ENCODE results near the gene KRTAP5-9. TPM values are rescaled to one million over a fixed set of nuclear protein-coding genes. Genes with fewer than 3 reads are reported as not detected.

The KRTAP5-9 gene
- total and polyA plus RNA-seq, 2 experiments from 2014 or later = 0.24 TPM; not detected in 1

DNA sequence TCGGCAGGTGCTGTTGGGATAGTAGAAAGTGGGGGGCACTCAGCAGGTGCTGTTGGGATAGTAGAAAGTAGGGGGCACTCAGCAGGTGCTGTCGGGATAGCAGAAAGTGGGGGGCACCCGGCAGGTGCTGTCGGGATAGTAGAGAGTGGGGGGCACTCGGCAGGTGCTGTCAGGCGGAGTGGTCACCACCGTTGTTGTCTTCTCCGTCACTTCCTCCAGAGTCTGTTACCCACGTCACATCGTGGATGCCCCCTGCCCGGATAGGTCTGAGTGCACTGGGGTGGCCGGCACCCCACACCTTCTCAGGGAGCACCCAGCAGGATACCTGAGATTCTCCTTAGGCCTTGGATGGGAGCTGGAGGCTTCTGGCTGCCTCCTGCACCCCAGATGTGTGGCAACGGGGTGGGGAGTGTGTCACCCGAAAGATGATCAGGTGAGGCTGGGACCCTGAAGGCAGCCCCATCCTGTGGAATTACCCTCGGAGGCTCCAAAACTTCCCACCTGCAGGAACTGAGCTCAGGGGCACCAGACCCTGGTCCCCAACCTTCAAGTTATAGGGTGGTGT, 45.3 kb upstream of the KRTAP5-9 start:
- no peaks in the 10 kb centered on the region for H3K9me2 ChIP-seq (ENCODE audit: insufficient read depth)
- Mint-ChIP-seq H3K27ac (no peak overlapping the region), H3K9me3 (peaks cover 23% of the 10 kb centered on the region; the same call in 2 of the 3 replicates), H3K4me1 (peaks cover 17% of the 10 kb centered on the region), H3K27me3 (ENCODE audit: insufficient read depth, low read depth, poor library complexity) (peaks cover 12% of the 10 kb centered on the region), H3K4me3 (no peak overlapping the region), H3K36me3 (ENCODE audit: low read depth) (peaks cover 38% of the 10 kb centered on the region)
- H3K36me3 ChIP-seq (ENCODE audit: insufficient read depth) = peaks cover 8% of the 10 kb centered on the region; the same call in 1 of the 2 replicates
- H3K4me2 ChIP-seq = no peak overlapping the region
- DNase-seq (ENCODE audit: low spot score) (no peak), ATAC-seq (no peak)
- peaks cover 8% of the 10 kb centered on the region; the same call in 1 of the 2 replicates for H3K4me1 ChIP-seq (ENCODE audit: insufficient read depth)
- no peak overlapping the region for H2AFZ ChIP-seq
- no peaks in the 10 kb centered on the region for H3K79me2 ChIP-seq (replicated peaks; ENCODE audit: insufficient read depth)
- no peaks in the 10 kb centered on the region for H3F3A ChIP-seq (replicated peaks; ENCODE audit: low read depth)
- no peak overlapping the region for H3K27ac ChIP-seq (ENCODE audit: low read depth)
- H4K20me1 ChIP-seq (replicated peaks; ENCODE audit: insufficient read depth) = no peaks in the 10 kb centered on the region
- TF ChIP-seq JUNB (IDR thresholded peaks at IDR 0.05; ENCODE audit: unreplicated experiment) (no peak), EZH2 (IDR thresholded peaks at IDR 0.05; ENCODE audit: low read depth, unreplicated experiment) (no peak), ZNF331 (CRISPR knock-in tag; IDR thresholded peaks at IDR 0.05; ENCODE audit: low read depth) (no peak), ZNF114 (CRISPR knock-in tag; IDR thresholded peaks at IDR 0.05) (no peak), POLR2AphosphoS5 (IDR thresholded peaks at IDR 0.05; ENCODE audit: low read depth) (no peak), STAT1 (IDR thresholded peaks at IDR 0.05; ENCODE audit: unreplicated experiment) (no peak), CREB1 (CRISPR knock-in tag; IDR thresholded peaks at IDR 0.05; ENCODE audit: low read depth) (no peak), EZH2phosphoT487 (IDR thresholded peaks at IDR 0.05; ENCODE audit: unreplicated experiment) (no peak), NANOG (IDR thresholded peaks at IDR 0.05; ENCODE audit: borderline replicate concordance) (no peak)
- TF ChIP-seq, protein P1, sequence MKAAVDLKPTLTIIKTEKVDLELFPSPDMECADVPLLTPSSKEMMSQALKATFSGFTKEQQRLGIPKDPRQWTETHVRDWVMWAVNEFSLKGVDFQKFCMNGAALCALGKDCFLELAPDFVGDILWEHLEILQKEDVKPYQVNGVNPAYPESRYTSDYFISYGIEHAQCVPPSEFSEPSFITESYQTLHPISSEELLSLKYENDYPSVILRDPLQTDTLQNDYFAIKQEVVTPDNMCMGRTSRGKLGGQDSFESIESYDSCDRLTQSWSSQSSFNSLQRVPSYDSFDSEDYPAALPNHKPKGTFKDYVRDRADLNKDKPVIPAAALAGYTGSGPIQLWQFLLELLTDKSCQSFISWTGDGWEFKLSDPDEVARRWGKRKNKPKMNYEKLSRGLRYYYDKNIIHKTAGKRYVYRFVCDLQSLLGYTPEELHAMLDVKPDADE (IDR thresholded peaks at IDR 0.05) = no peak
- TF ChIP-seq, protein P2, sequence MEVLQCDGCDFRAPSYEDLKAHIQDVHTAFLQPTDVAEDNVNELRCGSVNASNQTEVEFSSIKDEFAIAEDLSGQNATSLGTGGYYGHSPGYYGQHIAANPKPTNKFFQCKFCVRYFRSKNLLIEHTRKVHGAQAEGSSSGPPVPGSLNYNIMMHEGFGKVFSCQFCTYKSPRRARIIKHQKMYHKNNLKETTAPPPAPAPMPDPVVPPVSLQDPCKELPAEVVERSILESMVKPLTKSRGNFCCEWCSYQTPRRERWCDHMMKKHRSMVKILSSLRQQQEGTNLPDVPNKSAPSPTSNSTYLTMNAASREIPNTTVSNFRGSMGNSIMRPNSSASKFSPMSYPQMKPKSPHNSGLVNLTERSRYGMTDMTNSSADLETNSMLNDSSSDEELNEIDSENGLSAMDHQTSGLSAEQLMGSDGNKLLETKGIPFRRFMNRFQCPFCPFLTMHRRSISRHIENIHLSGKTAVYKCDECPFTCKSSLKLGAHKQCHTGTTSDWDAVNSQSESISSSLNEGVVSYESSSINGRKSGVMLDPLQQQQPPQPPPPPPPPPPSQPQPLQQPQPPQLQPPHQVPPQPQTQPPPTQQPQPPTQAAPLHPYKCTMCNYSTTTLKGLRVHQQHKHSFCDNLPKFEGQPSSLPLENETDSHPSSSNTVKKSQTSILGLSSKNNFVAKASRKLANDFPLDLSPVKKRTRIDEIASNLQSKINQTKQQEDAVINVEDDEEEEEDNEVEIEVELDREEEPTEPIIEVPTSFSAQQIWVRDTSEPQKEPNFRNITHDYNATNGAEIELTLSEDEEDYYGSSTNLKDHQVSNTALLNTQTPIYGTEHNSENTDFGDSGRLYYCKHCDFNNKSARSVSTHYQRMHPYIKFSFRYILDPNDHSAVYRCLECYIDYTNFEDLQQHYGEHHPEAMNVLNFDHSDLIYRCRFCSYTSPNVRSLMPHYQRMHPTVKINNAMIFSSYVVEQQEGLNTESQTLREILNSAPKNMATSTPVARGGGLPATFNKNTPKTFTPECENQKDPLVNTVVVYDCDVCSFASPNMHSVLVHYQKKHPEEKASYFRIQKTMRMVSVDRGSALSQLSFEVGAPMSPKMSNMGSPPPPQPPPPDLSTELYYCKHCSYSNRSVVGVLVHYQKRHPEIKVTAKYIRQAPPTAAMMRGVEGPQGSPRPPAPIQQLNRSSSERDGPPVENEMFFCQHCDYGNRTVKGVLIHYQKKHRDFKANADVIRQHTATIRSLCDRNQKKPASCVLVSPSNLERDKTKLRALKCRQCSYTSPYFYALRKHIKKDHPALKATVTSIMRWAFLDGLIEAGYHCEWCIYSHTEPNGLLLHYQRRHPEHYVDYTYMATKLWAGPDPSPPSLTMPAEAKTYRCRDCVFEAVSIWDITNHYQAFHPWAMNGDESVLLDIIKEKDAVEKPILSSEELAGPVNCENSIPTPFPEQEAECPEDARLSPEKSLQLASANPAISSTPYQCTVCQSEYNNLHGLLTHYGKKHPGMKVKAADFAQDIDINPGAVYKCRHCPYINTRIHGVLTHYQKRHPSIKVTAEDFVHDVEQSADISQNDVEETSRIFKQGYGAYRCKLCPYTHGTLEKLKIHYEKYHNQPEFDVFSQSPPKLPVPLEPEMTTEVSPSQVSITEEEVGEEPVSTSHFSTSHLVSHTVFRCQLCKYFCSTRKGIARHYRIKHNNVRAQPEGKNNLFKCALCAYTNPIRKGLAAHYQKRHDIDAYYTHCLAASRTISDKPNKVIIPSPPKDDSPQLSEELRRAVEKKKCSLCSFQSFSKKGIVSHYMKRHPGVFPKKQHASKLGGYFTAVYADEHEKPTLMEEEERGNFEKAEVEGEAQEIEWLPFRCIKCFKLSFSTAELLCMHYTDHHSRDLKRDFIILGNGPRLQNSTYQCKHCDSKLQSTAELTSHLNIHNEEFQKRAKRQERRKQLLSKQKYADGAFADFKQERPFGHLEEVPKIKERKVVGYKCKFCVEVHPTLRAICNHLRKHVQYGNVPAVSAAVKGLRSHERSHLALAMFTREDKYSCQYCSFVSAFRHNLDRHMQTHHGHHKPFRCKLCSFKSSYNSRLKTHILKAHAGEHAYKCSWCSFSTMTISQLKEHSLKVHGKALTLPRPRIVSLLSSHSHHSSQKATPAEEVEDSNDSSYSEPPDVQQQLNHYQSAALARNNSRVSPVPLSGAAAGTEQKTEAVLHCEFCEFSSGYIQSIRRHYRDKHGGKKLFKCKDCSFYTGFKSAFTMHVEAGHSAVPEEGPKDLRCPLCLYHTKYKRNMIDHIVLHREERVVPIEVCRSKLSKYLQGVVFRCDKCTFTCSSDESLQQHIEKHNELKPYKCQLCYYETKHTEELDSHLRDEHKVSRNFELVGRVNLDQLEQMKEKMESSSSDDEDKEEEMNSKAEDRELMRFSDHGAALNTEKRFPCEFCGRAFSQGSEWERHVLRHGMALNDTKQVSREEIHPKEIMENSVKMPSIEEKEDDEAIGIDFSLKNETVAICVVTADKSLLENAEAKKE (CRISPR knock-in tag; IDR thresholded peaks at IDR 0.05) = no peak
- TF ChIP-seq, protein P3, sequence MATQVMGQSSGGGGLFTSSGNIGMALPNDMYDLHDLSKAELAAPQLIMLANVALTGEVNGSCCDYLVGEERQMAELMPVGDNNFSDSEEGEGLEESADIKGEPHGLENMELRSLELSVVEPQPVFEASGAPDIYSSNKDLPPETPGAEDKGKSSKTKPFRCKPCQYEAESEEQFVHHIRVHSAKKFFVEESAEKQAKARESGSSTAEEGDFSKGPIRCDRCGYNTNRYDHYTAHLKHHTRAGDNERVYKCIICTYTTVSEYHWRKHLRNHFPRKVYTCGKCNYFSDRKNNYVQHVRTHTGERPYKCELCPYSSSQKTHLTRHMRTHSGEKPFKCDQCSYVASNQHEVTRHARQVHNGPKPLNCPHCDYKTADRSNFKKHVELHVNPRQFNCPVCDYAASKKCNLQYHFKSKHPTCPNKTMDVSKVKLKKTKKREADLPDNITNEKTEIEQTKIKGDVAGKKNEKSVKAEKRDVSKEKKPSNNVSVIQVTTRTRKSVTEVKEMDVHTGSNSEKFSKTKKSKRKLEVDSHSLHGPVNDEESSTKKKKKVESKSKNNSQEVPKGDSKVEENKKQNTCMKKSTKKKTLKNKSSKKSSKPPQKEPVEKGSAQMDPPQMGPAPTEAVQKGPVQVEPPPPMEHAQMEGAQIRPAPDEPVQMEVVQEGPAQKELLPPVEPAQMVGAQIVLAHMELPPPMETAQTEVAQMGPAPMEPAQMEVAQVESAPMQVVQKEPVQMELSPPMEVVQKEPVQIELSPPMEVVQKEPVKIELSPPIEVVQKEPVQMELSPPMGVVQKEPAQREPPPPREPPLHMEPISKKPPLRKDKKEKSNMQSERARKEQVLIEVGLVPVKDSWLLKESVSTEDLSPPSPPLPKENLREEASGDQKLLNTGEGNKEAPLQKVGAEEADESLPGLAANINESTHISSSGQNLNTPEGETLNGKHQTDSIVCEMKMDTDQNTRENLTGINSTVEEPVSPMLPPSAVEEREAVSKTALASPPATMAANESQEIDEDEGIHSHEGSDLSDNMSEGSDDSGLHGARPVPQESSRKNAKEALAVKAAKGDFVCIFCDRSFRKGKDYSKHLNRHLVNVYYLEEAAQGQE (IDR thresholded peaks at IDR 0.05; ENCODE audit: unreplicated experiment) = no peak
- TF ChIP-seq, protein P4, sequence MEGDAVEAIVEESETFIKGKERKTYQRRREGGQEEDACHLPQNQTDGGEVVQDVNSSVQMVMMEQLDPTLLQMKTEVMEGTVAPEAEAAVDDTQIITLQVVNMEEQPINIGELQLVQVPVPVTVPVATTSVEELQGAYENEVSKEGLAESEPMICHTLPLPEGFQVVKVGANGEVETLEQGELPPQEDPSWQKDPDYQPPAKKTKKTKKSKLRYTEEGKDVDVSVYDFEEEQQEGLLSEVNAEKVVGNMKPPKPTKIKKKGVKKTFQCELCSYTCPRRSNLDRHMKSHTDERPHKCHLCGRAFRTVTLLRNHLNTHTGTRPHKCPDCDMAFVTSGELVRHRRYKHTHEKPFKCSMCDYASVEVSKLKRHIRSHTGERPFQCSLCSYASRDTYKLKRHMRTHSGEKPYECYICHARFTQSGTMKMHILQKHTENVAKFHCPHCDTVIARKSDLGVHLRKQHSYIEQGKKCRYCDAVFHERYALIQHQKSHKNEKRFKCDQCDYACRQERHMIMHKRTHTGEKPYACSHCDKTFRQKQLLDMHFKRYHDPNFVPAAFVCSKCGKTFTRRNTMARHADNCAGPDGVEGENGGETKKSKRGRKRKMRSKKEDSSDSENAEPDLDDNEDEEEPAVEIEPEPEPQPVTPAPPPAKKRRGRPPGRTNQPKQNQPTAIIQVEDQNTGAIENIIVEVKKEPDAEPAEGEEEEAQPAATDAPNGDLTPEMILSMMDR (conservative IDR thresholded peaks at IDR 0.05; ENCODE audit: low read depth in 2 of 2) = no peak
- no peak overlapping the region for H3K4me3 ChIP-seq
- no peaks in the 10 kb centered on the region for H3K27me3 ChIP-seq (ENCODE audit: insufficient read depth)
